H1 (cell line): Measurements from ENCODE around the gene KLF7. TPM values are rescaled to one million over a fixed set of nuclear protein-coding genes. Genes with fewer than 3 reads are reported as not detected.

ENCODE experiments used
- CTCF ChIA-PET: fragments of 300-600 bp; sonication (Branson Sonifier 250); formaldehyde crosslinking; loops from one replicate; lab custom pipeline; 2021; ENCODE audit not compliant: partially characterized antibody; lab: Charles Lee
- POLR2A ChIA-PET: fragments of 300-600 bp; sonication (Branson Sonifier 250); formaldehyde crosslinking; loops from one replicate; lab custom pipeline; 2021; ENCODE audit warnings: inconsistent platforms; ENCODE audit not compliant: partially characterized antibody; lab: Charles Lee
- DNase-seq, 2 experiments: peaks; one replicate each; pipeline versions ENCODE4 v3.0.0 to v3.0.0-alpha.2; 2010 to 2022; ENCODE audit warnings: low spot score in 2 of 2, low read depth in 1 of 2, mixed read lengths in 1 of 2
- FAIRE-seq: peaks from 2 replicates; lab custom pipeline; 2011; peaks lifted over from hg19 to GRCh38; lab: Jason Lieb, UNC
- H2AFZ ChIP-seq: 2 replicates; pipeline ENCODE4 v1.8.1; 2012; ENCODE audit warnings: low read length, inconsistent platforms
- H2AK5ac ChIP-seq: 2 replicates; pipeline ENCODE4 v1.6.1; 2013; ENCODE audit warnings: low read depth, low read length
- H2BK120ac ChIP-seq: replicated peaks from 2 replicates; pipeline ENCODE3; 2013; ENCODE audit warnings: low read depth, low read length, inconsistent platforms
- H2BK12ac ChIP-seq: 2 replicates; pipeline ENCODE4 v1.6.1; 2013; ENCODE audit warnings: low read depth, low read length
- H2BK15ac ChIP-seq: 2 replicates; pipeline ENCODE4 v1.6.1; 2013; ENCODE audit warnings: low read length
- H2BK20ac ChIP-seq: 2 replicates; pipeline ENCODE4 v1.6.1; 2013; ENCODE audit warnings: low read length
- H2BK5ac ChIP-seq: 2 replicates; pipeline ENCODE4 v1.6.1; 2013; ENCODE audit warnings: low read depth, low read length
- H3K14ac ChIP-seq: 2 replicates; pipeline ENCODE4 v1.6.1; 2013; ENCODE audit warnings: inconsistent platforms; ENCODE audit not compliant: insufficient read length
- H3K18ac ChIP-seq: 2 replicates; pipeline ENCODE4 v1.6.1; 2013; ENCODE audit warnings: low read length; ENCODE audit errors: extremely low read depth
- H3K23ac ChIP-seq: 2 replicates; pipeline ENCODE4 v1.6.1; 2013; ENCODE audit warnings: inconsistent platforms; ENCODE audit not compliant: insufficient read length
- H3K23me2 ChIP-seq: 2 replicates; pipeline ENCODE4 v1.6.1; 2013; ENCODE audit warnings: low read depth, low read length
- H3K27ac ChIP-seq: 2 replicates; pipeline ENCODE4 v1.6.1; 2011; ENCODE audit warnings: low read depth, low read length, inconsistent platforms
- H3K27me3 ChIP-seq, 4 experiments: replicated peaks in 1 of 4; 1 replicate in 1 of 4; 2 replicates in 3 of 4; pipeline versions ENCODE4 v1.6.1 to v1.8.1; 2011 to 2013; ENCODE audit warnings: low read length in 3 of 4, mild to moderate bottlenecking in 3 of 4, inconsistent platforms in 2 of 4, mixed read lengths in 2 of 4, moderate library complexity in 1 of 4; ENCODE audit not compliant: control insufficient read depth in 3 of 4, insufficient read depth in 3 of 4; ENCODE audit errors: extremely low read depth in 1 of 4
- H3K36me3 ChIP-seq, 4 experiments: 2 replicates each; pipeline versions ENCODE4 v1.6.1 to v1.8.1; 2011 to 2013; ENCODE audit warnings: mild to moderate bottlenecking in 4 of 4, low read length in 3 of 4, moderate library complexity in 2 of 4, control low read depth in 1 of 4, inconsistent platforms in 1 of 4; ENCODE audit not compliant: insufficient read depth in 4 of 4, control insufficient read depth in 2 of 4
- H3K4ac ChIP-seq: replicated peaks from 2 replicates; pipeline ENCODE3; 2013; ENCODE audit warnings: low read length, low read depth, mixed read lengths, inconsistent platforms; ENCODE audit not compliant: insufficient read length
- H3K4me1 ChIP-seq, 4 experiments: replicated peaks in 1 of 4; 1 replicate in 1 of 4; 2 replicates in 3 of 4; pipeline versions ENCODE4 v1.6.1 to v1.8.1; 2011 to 2013; ENCODE audit warnings: low read length in 3 of 4, inconsistent platforms in 2 of 4, mixed read lengths in 1 of 4; ENCODE audit not compliant: insufficient read depth in 4 of 4, control insufficient read depth in 3 of 4
- H3K4me2 ChIP-seq, 2 experiments: 2 replicates each; pipeline versions ENCODE4 v1.6.1 to v1.8.1; 2011 to 2013; ENCODE audit warnings: low read depth in 2 of 2, low read length in 2 of 2, control low read depth in 1 of 2, inconsistent platforms in 1 of 2, mild to moderate bottlenecking in 1 of 2; ENCODE audit not compliant: insufficient read depth in 1 of 2
- H3K4me3 ChIP-seq, 4 experiments: fragments of 200-600, 300-600 bp in 1 of 4; sonication (generic), shearing (Covaris generic), sonication (Bioruptor Twin) in 1 of 4; 2 replicates each; pipeline versions ENCODE4 v1.5.1 to v1.8.1; 2011 to 2016; ENCODE audit warnings: low read length in 4 of 4, low read depth in 3 of 4, control low read depth in 2 of 4, inconsistent platforms in 2 of 4, mild to moderate bottlenecking in 2 of 4, mixed read lengths in 1 of 4, moderate library complexity in 1 of 4; ENCODE audit not compliant: insufficient read depth in 2 of 4; ENCODE audit errors: extremely low read depth in 1 of 4
- H3K56ac ChIP-seq: replicated peaks from 2 replicates; pipeline ENCODE3; 2013; ENCODE audit warnings: low read depth, mild to moderate bottlenecking, mixed read lengths, low read length, inconsistent platforms; ENCODE audit not compliant: insufficient read length
- H3K79me1 ChIP-seq: 2 replicates; pipeline ENCODE4 v1.6.1; 2013; ENCODE audit warnings: low read depth, low read length, control low read depth
- H3K79me2 ChIP-seq, 2 experiments: 2 replicates each; pipeline versions ENCODE4 v1.6.1 to v1.8.1; 2012 to 2013; ENCODE audit warnings: low read length in 2 of 2, mild to moderate bottlenecking in 2 of 2, inconsistent platforms in 1 of 2; ENCODE audit not compliant: insufficient read depth in 2 of 2, control insufficient read depth in 1 of 2
- H3K9ac ChIP-seq, 4 experiments: replicated peaks in 1 of 4; 1 replicate in 1 of 4; 2 replicates in 3 of 4; pipeline versions ENCODE4 v1.6.1 to v1.8.1; 2011 to 2013; ENCODE audit warnings: low read depth in 3 of 4, low read length in 3 of 4, control low read depth in 2 of 4, mild to moderate bottlenecking in 2 of 4, moderate library complexity in 2 of 4, inconsistent platforms in 1 of 4; ENCODE audit errors: extremely low read depth in 1 of 4
- H3K9me3 ChIP-seq, 2 experiments: 2 replicates each; pipeline versions ENCODE4 v1.6.1 to v1.8.1; 2012 to 2013; ENCODE audit warnings: mild to moderate bottlenecking in 2 of 2, moderate library complexity in 2 of 2, control low read depth in 1 of 2, inconsistent platforms in 1 of 2, low read depth in 1 of 2, low read length in 1 of 2, mixed read lengths in 1 of 2; ENCODE audit not compliant: insufficient read depth in 2 of 2
- H4K20me1 ChIP-seq, 2 experiments: replicated peaks in 1 of 2; 2 replicates each; pipeline versions ENCODE3 to v1.8.1; 2011 to 2013; ENCODE audit warnings: inconsistent platforms in 2 of 2, low read length in 2 of 2, mild to moderate bottlenecking in 1 of 2; ENCODE audit not compliant: insufficient read depth in 2 of 2, control insufficient read depth in 1 of 2
- H4K5ac ChIP-seq: 2 replicates; pipeline ENCODE4 v1.6.1; 2013; ENCODE audit warnings: low read length, low read depth, mixed read lengths, inconsistent platforms; ENCODE audit not compliant: insufficient read length
- H4K8ac ChIP-seq: 2 replicates; pipeline ENCODE4 v1.8.0; 2013; ENCODE audit warnings: mild to moderate bottlenecking, moderate library complexity, low read length, inconsistent platforms; ENCODE audit not compliant: insufficient read depth; ENCODE audit errors: extremely low read depth
- H4K91ac ChIP-seq: replicated peaks from 2 replicates; pipeline ENCODE3; 2013; ENCODE audit warnings: low read length, mixed read lengths, inconsistent platforms; ENCODE audit not compliant: insufficient read length
- EGR1 ChIP-seq: IDR thresholded peaks from 2 replicates; pipeline ENCODE4 v1.6.1; 2011; ENCODE audit warnings: low read depth, low read length, borderline replicate concordance
- JUND ChIP-seq: IDR thresholded peaks from 2 replicates; pipeline ENCODE4 v1.6.1; 2011; ENCODE audit warnings: mild to moderate bottlenecking, improper control_type of control experiment, low read length
- RAD21 ChIP-seq, 2 experiments: IDR thresholded peaks in 1 of 2; conservative IDR thresholded peaks in 1 of 2; 2 replicates each; pipeline ENCODE4 v1.6.1; 2011; ENCODE audit warnings: low read depth in 2 of 2, low read length in 2 of 2, improper control_type of control experiment in 1 of 2, inconsistent platforms in 1 of 2, mild to moderate bottlenecking in 1 of 2, moderate library complexity in 1 of 2
- RBBP5 ChIP-seq: IDR thresholded peaks from 2 replicates; pipeline ENCODE4 v1.7.1; 2012; ENCODE audit warnings: low read depth, mild to moderate bottlenecking, inconsistent platforms, low read length, moderate library complexity, borderline replicate concordance
- RXRA ChIP-seq: IDR thresholded peaks from 2 replicates; pipeline ENCODE4 v1.6.1; 2011; ENCODE audit warnings: low read depth, mild to moderate bottlenecking, low read length, moderate library complexity; ENCODE audit not compliant: insufficient read depth
- YY1 ChIP-seq: IDR thresholded peaks from 2 replicates; pipeline ENCODE4 v1.6.1; 2011; ENCODE audit warnings: low read depth, mild to moderate bottlenecking, low read length
- polyA plus RNA-seq, 7 experiments: library from polyadenylated mRNA; depleted of rRNA in 3 of 7; stranded (reverse) in 5 of 7; unstranded in 2 of 7; fragments of >200 nt in 5 of 7; fragments of 200-250 nt in 2 of 7; gene quantifications; 1 replicate in 5 of 7; 2 replicates in 1 of 7; 4 replicates in 1 of 7; pipeline versions ENCODE4 v1.2.1 to v1.2.3, GENCODE V29; 2011 to 2013; ENCODE audit warnings: missing spikeins in 2 of 7, mixed read lengths in 2 of 7
- total RNA-seq: library from RNA; stranded (reverse); fragmentation: NEBNext Ultra II Directional; extraction: Animal tissue kit (Norgen Biotek cat#: 25700); gene quantifications from 2 replicates; pipeline ENCODE4 v1.2.1, GENCODE V29; 2021
- TF ChIP-seq, protein P1 (sequence below), 3 experiments: IDR thresholded peaks; 1 replicate in 2 of 3; 2 replicates in 1 of 3; pipeline versions ENCODE4 v1.5.1 to v1.6.1; 2011; ENCODE audit warnings: low read length in 3 of 3, mild to moderate bottlenecking in 3 of 3, inconsistent platforms in 2 of 3, low read depth in 1 of 3, moderate library complexity in 1 of 3; ENCODE audit not compliant: insufficient read depth in 1 of 3; ENCODE audit errors: control extremely low read depth in 1 of 3

Gene KLF7
- total and polyA plus RNA-seq, 2 of the 8 experiments (the other 6 are each of a cell fraction or from before 2014, with no cell fraction given), result 9.6 to 23.3 TPM

DNA sequence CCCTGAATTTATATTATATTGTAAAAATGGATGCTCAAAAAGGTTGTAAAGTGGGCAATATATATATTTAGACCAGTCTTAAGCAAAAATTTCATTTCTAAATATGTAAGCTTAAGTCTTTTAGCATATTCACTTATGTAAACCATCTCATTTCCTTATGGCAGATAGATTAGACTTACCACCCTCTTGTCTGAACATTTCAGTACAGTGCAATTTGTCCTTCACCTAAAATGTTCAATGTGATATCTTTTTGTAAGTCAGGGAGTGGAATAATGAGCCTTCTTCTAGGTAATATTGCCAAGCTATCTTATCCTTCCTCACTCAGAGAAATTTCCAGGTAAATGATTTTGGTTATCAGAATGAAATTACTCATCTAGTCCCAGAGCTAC lies 92.3 kb downstream of the KLF7 start:
- no peak overlapping the region for H3K4me2 ChIP-seq
- no peak overlapping the region for H2BK20ac ChIP-seq
- H3K27me3 ChIP-seq, result no peaks in the 10 kb centered on the region
- H3K27ac ChIP-seq, result no peak overlapping the region
- no peak overlapping the region; a peak in 1 of 7 replicates for H3K9ac ChIP-seq
- H3K56ac ChIP-seq, result no peak overlapping the region
- no peaks in the 10 kb centered on the region for H3K9me3 ChIP-seq
- no peak for FAIRE-seq
- ChIA-PET POLR2A (interaction anchor here (1.7 to 2.2 kb wide), 2 partner anchors 58 to 92 kb away, joined by 3 to 8 read pairs; partner anchors contain the start of gene KLF7), CTCF (interaction anchor here (0.8 to 3.2 kb wide), 16 partner anchors 10 to 272 kb away, joined by 3 to 30 read pairs (median 4); no protein-coding TSS in a partner anchor)
- H2BK5ac ChIP-seq, result no peak overlapping the region
- no peak overlapping the region for H2AFZ ChIP-seq
- no peak overlapping the region for H3K4ac ChIP-seq
- TF ChIP-seq, protein P1, sequence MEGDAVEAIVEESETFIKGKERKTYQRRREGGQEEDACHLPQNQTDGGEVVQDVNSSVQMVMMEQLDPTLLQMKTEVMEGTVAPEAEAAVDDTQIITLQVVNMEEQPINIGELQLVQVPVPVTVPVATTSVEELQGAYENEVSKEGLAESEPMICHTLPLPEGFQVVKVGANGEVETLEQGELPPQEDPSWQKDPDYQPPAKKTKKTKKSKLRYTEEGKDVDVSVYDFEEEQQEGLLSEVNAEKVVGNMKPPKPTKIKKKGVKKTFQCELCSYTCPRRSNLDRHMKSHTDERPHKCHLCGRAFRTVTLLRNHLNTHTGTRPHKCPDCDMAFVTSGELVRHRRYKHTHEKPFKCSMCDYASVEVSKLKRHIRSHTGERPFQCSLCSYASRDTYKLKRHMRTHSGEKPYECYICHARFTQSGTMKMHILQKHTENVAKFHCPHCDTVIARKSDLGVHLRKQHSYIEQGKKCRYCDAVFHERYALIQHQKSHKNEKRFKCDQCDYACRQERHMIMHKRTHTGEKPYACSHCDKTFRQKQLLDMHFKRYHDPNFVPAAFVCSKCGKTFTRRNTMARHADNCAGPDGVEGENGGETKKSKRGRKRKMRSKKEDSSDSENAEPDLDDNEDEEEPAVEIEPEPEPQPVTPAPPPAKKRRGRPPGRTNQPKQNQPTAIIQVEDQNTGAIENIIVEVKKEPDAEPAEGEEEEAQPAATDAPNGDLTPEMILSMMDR (IDR thresholded peaks at IDR 0.05; ENCODE audit: control extremely low read depth in 1 of 3, insufficient read depth in 1 of 3, low read depth in 1 of 3, low read length in 3 of 3), result no peak
- TF ChIP-seq JUND (no peak), RXRA (no peak), RAD21 (IDR thresholded peaks at IDR 0.05 in 1 of 2, conservative IDR thresholded peaks at IDR 0.05 in 1 of 2; ENCODE audit: low read depth in 2 of 2, low read length in 2 of 2) (no peak), EGR1 (no peak), RBBP5 (no peak), YY1 (no peak)
- no peaks in the 10 kb centered on the region for H3K79me2 ChIP-seq
- no peak overlapping the region for H3K18ac ChIP-seq
- no peaks in the 10 kb centered on the region for H3K79me1 ChIP-seq
- no peak overlapping the region for H4K8ac ChIP-seq
- H3K23ac ChIP-seq, result no peak overlapping the region
- H4K91ac ChIP-seq, result no peak overlapping the region
- no peaks in the 10 kb centered on the region for H4K20me1 ChIP-seq
- H2BK120ac ChIP-seq, result no peak overlapping the region
- no peaks in the 10 kb centered on the region for H3K36me3 ChIP-seq
- no peak overlapping the region for H2AK5ac ChIP-seq
- H2BK12ac ChIP-seq, result no peak overlapping the region
- no peak overlapping the region for H3K4me3 ChIP-seq
- H4K5ac ChIP-seq, result no peak overlapping the region
- H3K4me1 ChIP-seq, result peaks cover 0 to 5% (median 3%) of the 10 kb centered on the region in 4 experiments; a peak in 3 of 7 replicates
- no peak for DNase-seq
- H2BK15ac ChIP-seq, result no peak overlapping the region
- no peaks in the 10 kb centered on the region; the same call in 1 of the 2 replicates for H3K23me2 ChIP-seq
- no peak overlapping the region for H3K14ac ChIP-seq
